H1 (cell line): Measurements from ENCODE around the gene HHAT. TPM values are rescaled to one million over a fixed set of nuclear protein-coding genes. Genes with fewer than 3 reads are reported as not detected.

Experiments used
- CTCF ChIA-PET: fragments of 300-600 bp; sonication (Branson Sonifier 250); formaldehyde crosslinking; loops from one replicate; lab custom pipeline; 2021; ENCODE audit not compliant: partially characterized antibody; lab: Charles Lee
- POLR2A ChIA-PET: fragments of 300-600 bp; sonication (Branson Sonifier 250); formaldehyde crosslinking; loops from one replicate; lab custom pipeline; 2021; ENCODE audit warnings: inconsistent platforms; ENCODE audit not compliant: partially characterized antibody; lab: Charles Lee
- DNase-seq, 2 experiments: peaks; one replicate each; pipeline versions ENCODE4 v3.0.0 to v3.0.0-alpha.2; 2010 to 2022; ENCODE audit warnings: low spot score in 2 of 2, low read depth in 1 of 2, mixed read lengths in 1 of 2
- FAIRE-seq: peaks from 2 replicates; lab custom pipeline; 2011; peaks lifted over from hg19 to GRCh38; lab: Jason Lieb, UNC
- H2AFZ ChIP-seq: 2 replicates; pipeline ENCODE4 v1.8.1; 2012; ENCODE audit warnings: low read length, inconsistent platforms
- H2AK5ac ChIP-seq: 2 replicates; pipeline ENCODE4 v1.6.1; 2013; ENCODE audit warnings: low read depth, low read length
- H2BK120ac ChIP-seq: replicated peaks from 2 replicates; pipeline ENCODE3; 2013; ENCODE audit warnings: low read depth, low read length, inconsistent platforms
- H2BK12ac ChIP-seq: 2 replicates; pipeline ENCODE4 v1.6.1; 2013; ENCODE audit warnings: low read depth, low read length
- H2BK15ac ChIP-seq: 2 replicates; pipeline ENCODE4 v1.6.1; 2013; ENCODE audit warnings: low read length
- H2BK20ac ChIP-seq: 2 replicates; pipeline ENCODE4 v1.6.1; 2013; ENCODE audit warnings: low read length
- H2BK5ac ChIP-seq: 2 replicates; pipeline ENCODE4 v1.6.1; 2013; ENCODE audit warnings: low read depth, low read length
- H3K14ac ChIP-seq: 2 replicates; pipeline ENCODE4 v1.6.1; 2013; ENCODE audit warnings: inconsistent platforms; ENCODE audit not compliant: insufficient read length
- H3K18ac ChIP-seq: 2 replicates; pipeline ENCODE4 v1.6.1; 2013; ENCODE audit warnings: low read length; ENCODE audit errors: extremely low read depth
- H3K23ac ChIP-seq: 2 replicates; pipeline ENCODE4 v1.6.1; 2013; ENCODE audit warnings: inconsistent platforms; ENCODE audit not compliant: insufficient read length
- H3K23me2 ChIP-seq: 2 replicates; pipeline ENCODE4 v1.6.1; 2013; ENCODE audit warnings: low read depth, low read length
- H3K27ac ChIP-seq: 2 replicates; pipeline ENCODE4 v1.6.1; 2011; ENCODE audit warnings: low read depth, low read length, inconsistent platforms
- H3K27me3 ChIP-seq, 4 experiments: replicated peaks in 1 of 4; 1 replicate in 1 of 4; 2 replicates in 3 of 4; pipeline versions ENCODE4 v1.6.1 to v1.8.1; 2011 to 2013; ENCODE audit warnings: low read length in 3 of 4, mild to moderate bottlenecking in 3 of 4, inconsistent platforms in 2 of 4, mixed read lengths in 2 of 4, moderate library complexity in 1 of 4; ENCODE audit not compliant: control insufficient read depth in 3 of 4, insufficient read depth in 3 of 4; ENCODE audit errors: extremely low read depth in 1 of 4
- H3K36me3 ChIP-seq, 4 experiments: 2 replicates each; pipeline versions ENCODE4 v1.6.1 to v1.8.1; 2011 to 2013; ENCODE audit warnings: mild to moderate bottlenecking in 4 of 4, low read length in 3 of 4, moderate library complexity in 2 of 4, control low read depth in 1 of 4, inconsistent platforms in 1 of 4; ENCODE audit not compliant: insufficient read depth in 4 of 4, control insufficient read depth in 2 of 4
- H3K4ac ChIP-seq: replicated peaks from 2 replicates; pipeline ENCODE3; 2013; ENCODE audit warnings: low read length, low read depth, mixed read lengths, inconsistent platforms; ENCODE audit not compliant: insufficient read length
- H3K4me1 ChIP-seq, 4 experiments: replicated peaks in 1 of 4; 1 replicate in 1 of 4; 2 replicates in 3 of 4; pipeline versions ENCODE4 v1.6.1 to v1.8.1; 2011 to 2013; ENCODE audit warnings: low read length in 3 of 4, inconsistent platforms in 2 of 4, mixed read lengths in 1 of 4; ENCODE audit not compliant: insufficient read depth in 4 of 4, control insufficient read depth in 3 of 4
- H3K4me2 ChIP-seq, 2 experiments: 2 replicates each; pipeline versions ENCODE4 v1.6.1 to v1.8.1; 2011 to 2013; ENCODE audit warnings: low read depth in 2 of 2, low read length in 2 of 2, control low read depth in 1 of 2, inconsistent platforms in 1 of 2, mild to moderate bottlenecking in 1 of 2; ENCODE audit not compliant: insufficient read depth in 1 of 2
- H3K4me3 ChIP-seq, 4 experiments: fragments of 200-600, 300-600 bp in 1 of 4; sonication (generic), shearing (Covaris generic), sonication (Bioruptor Twin) in 1 of 4; 2 replicates each; pipeline versions ENCODE4 v1.5.1 to v1.8.1; 2011 to 2016; ENCODE audit warnings: low read length in 4 of 4, low read depth in 3 of 4, control low read depth in 2 of 4, inconsistent platforms in 2 of 4, mild to moderate bottlenecking in 2 of 4, mixed read lengths in 1 of 4, moderate library complexity in 1 of 4; ENCODE audit not compliant: insufficient read depth in 2 of 4; ENCODE audit errors: extremely low read depth in 1 of 4
- H3K56ac ChIP-seq: replicated peaks from 2 replicates; pipeline ENCODE3; 2013; ENCODE audit warnings: low read depth, mild to moderate bottlenecking, mixed read lengths, low read length, inconsistent platforms; ENCODE audit not compliant: insufficient read length
- H3K79me1 ChIP-seq: 2 replicates; pipeline ENCODE4 v1.6.1; 2013; ENCODE audit warnings: low read depth, low read length, control low read depth
- H3K79me2 ChIP-seq, 2 experiments: 2 replicates each; pipeline versions ENCODE4 v1.6.1 to v1.8.1; 2012 to 2013; ENCODE audit warnings: low read length in 2 of 2, mild to moderate bottlenecking in 2 of 2, inconsistent platforms in 1 of 2; ENCODE audit not compliant: insufficient read depth in 2 of 2, control insufficient read depth in 1 of 2
- H3K9ac ChIP-seq, 4 experiments: replicated peaks in 1 of 4; 1 replicate in 1 of 4; 2 replicates in 3 of 4; pipeline versions ENCODE4 v1.6.1 to v1.8.1; 2011 to 2013; ENCODE audit warnings: low read depth in 3 of 4, low read length in 3 of 4, control low read depth in 2 of 4, mild to moderate bottlenecking in 2 of 4, moderate library complexity in 2 of 4, inconsistent platforms in 1 of 4; ENCODE audit errors: extremely low read depth in 1 of 4
- H3K9me3 ChIP-seq, 2 experiments: 2 replicates each; pipeline versions ENCODE4 v1.6.1 to v1.8.1; 2012 to 2013; ENCODE audit warnings: mild to moderate bottlenecking in 2 of 2, moderate library complexity in 2 of 2, control low read depth in 1 of 2, inconsistent platforms in 1 of 2, low read depth in 1 of 2, low read length in 1 of 2, mixed read lengths in 1 of 2; ENCODE audit not compliant: insufficient read depth in 2 of 2
- H4K20me1 ChIP-seq, 2 experiments: replicated peaks in 1 of 2; 2 replicates each; pipeline versions ENCODE3 to v1.8.1; 2011 to 2013; ENCODE audit warnings: inconsistent platforms in 2 of 2, low read length in 2 of 2, mild to moderate bottlenecking in 1 of 2; ENCODE audit not compliant: insufficient read depth in 2 of 2, control insufficient read depth in 1 of 2
- H4K5ac ChIP-seq: 2 replicates; pipeline ENCODE4 v1.6.1; 2013; ENCODE audit warnings: low read length, low read depth, mixed read lengths, inconsistent platforms; ENCODE audit not compliant: insufficient read length
- H4K8ac ChIP-seq: 2 replicates; pipeline ENCODE4 v1.8.0; 2013; ENCODE audit warnings: mild to moderate bottlenecking, moderate library complexity, low read length, inconsistent platforms; ENCODE audit not compliant: insufficient read depth; ENCODE audit errors: extremely low read depth
- H4K91ac ChIP-seq: replicated peaks from 2 replicates; pipeline ENCODE3; 2013; ENCODE audit warnings: low read length, mixed read lengths, inconsistent platforms; ENCODE audit not compliant: insufficient read length
- NRF1 ChIP-seq: IDR thresholded peaks from 2 replicates; pipeline ENCODE4 v1.6.1; 2011; ENCODE audit warnings: mild to moderate bottlenecking, low read depth, low read length, improper control_type of control experiment
- RAD21 ChIP-seq, 2 experiments: IDR thresholded peaks in 1 of 2; conservative IDR thresholded peaks in 1 of 2; 2 replicates each; pipeline ENCODE4 v1.6.1; 2011; ENCODE audit warnings: low read depth in 2 of 2, low read length in 2 of 2, improper control_type of control experiment in 1 of 2, inconsistent platforms in 1 of 2, mild to moderate bottlenecking in 1 of 2, moderate library complexity in 1 of 2
- WGBS, 2 experiments: shearing (Covaris generic) in 1 of 2; methylation state at CpG; one replicate each; pipeline versions ENCODE4 v1.1.6 to v1.1.7; 2013 to 2015; ENCODE audit warnings: low lambda C conversion rate in 2 of 2, mixed read lengths in 2 of 2, inconsistent platforms in 1 of 2, low coverage in 1 of 2, missing lambda C conversion rate in 1 of 2; ENCODE audit not compliant: insufficient replicate concordance in 2 of 2, insufficient coverage in 1 of 2, insufficient read length in 1 of 2; ENCODE audit errors: extremely low coverage in 1 of 2, missing lambda C conversion rate in 1 of 2; 5-methylcytosine and 5-hydroxymethylcytosine counted together
- polyA plus RNA-seq, 7 experiments: library from polyadenylated mRNA; depleted of rRNA in 3 of 7; stranded (reverse) in 5 of 7; unstranded in 2 of 7; fragments of >200 nt in 5 of 7; fragments of 200-250 nt in 2 of 7; gene quantifications; 1 replicate in 5 of 7; 2 replicates in 1 of 7; 4 replicates in 1 of 7; pipeline versions ENCODE4 v1.2.1 to v1.2.3, GENCODE V29; 2011 to 2013; ENCODE audit warnings: missing spikeins in 2 of 7, mixed read lengths in 2 of 7
- total RNA-seq: library from RNA; stranded (reverse); fragmentation: NEBNext Ultra II Directional; extraction: Animal tissue kit (Norgen Biotek cat#: 25700); gene quantifications from 2 replicates; pipeline ENCODE4 v1.2.1, GENCODE V29; 2021

HHAT gene
- total and polyA plus RNA-seq, 2 of the 8 experiments (the other 6 are each of a cell fraction or from before 2014, with no cell fraction given), result 0.15 to 0.51 TPM

- no peak overlapping the region for H2BK12ac ChIP-seq
- no peak overlapping the region for H3K4me3 ChIP-seq
- H3K23ac ChIP-seq, result no peak overlapping the region
- no peak overlapping the region for H2BK15ac ChIP-seq
- CTCF ChIA-PET, result interaction anchor here (1.0 to 1.5 kb wide), 2 partner anchors 11 to 463 kb away, joined by 3 read pairs; no protein-coding TSS in a partner anchor
- H3K9ac ChIP-seq, result no peak overlapping the region
- H2BK20ac ChIP-seq, result no peak overlapping the region
- H3K79me2 ChIP-seq, result no peaks in the 10 kb centered on the region
- TF ChIP-seq NRF1, result no peak
- peak; percentile 22 to 46; a peak in 3 of 4 replicates for TF ChIP-seq RAD21 (IDR thresholded peaks at IDR 0.05 in 1 of 2, conservative IDR thresholded peaks at IDR 0.05 in 1 of 2; ENCODE audit: low read depth in 2 of 2, low read length in 2 of 2)
- H3K27me3 ChIP-seq, result peaks cover 18 to 30% (median 30%) of the 10 kb centered on the region in 4 experiments
- no peak overlapping the region for H4K8ac ChIP-seq
- H3K4ac ChIP-seq, result no peak overlapping the region
- no peak overlapping the region for H3K14ac ChIP-seq
- H4K91ac ChIP-seq, result no peak overlapping the region
- H2AK5ac ChIP-seq, result no peak overlapping the region
- no peaks in the 10 kb centered on the region for H3K79me1 ChIP-seq
- H3K9me3 ChIP-seq, result no peaks in the 10 kb centered on the region
- POLR2A ChIA-PET, result interaction anchor here (1.1 kb wide), 1 partner anchor 48 kb away, joined by 5 read pairs; no protein-coding TSS in a partner anchor
- DNase-seq (no peak), FAIRE-seq (no peak)
- no peak overlapping the region for H2BK120ac ChIP-seq
- H3K4me1 ChIP-seq, result peaks cover 0 to 5% (median 2%) of the 10 kb centered on the region in 4 experiments; a peak in 3 of 7 replicates
- H3K27ac ChIP-seq, result no peak overlapping the region
- H4K20me1 ChIP-seq, result peaks cover 0 to 2% of the 10 kb centered on the region in 2 experiments
- peaks cover 8% of the 10 kb centered on the region for H3K23me2 ChIP-seq
- H3K18ac ChIP-seq, result no peak overlapping the region
- no peak overlapping the region for H2AFZ ChIP-seq
- H3K56ac ChIP-seq, result no peak overlapping the region
- WGBS, 2 experiments, result 89% methylated on average over 1 of the region's 1 CpG; no CpG with 5 or more reads in 1 of the 2 experiments
- H4K5ac ChIP-seq, result no peak overlapping the region
- no peak overlapping the region for H3K4me2 ChIP-seq
- H3K36me3 ChIP-seq, result no peaks in the 10 kb centered on the region
- H2BK5ac ChIP-seq, result no peak overlapping the region
Measured at GRCh38 chr1:210325026-210325670, 3.6 kb upstream of the HHAT start.
